ENCODE measurements around the gene LAMA2. TPM values are rescaled to one million over a fixed set of nuclear protein-coding genes. Genes with fewer than 3 reads are reported as not detected.

The LAMA2 gene
- polyA plus RNA-seq, 3 donors: not detected

DNA sequence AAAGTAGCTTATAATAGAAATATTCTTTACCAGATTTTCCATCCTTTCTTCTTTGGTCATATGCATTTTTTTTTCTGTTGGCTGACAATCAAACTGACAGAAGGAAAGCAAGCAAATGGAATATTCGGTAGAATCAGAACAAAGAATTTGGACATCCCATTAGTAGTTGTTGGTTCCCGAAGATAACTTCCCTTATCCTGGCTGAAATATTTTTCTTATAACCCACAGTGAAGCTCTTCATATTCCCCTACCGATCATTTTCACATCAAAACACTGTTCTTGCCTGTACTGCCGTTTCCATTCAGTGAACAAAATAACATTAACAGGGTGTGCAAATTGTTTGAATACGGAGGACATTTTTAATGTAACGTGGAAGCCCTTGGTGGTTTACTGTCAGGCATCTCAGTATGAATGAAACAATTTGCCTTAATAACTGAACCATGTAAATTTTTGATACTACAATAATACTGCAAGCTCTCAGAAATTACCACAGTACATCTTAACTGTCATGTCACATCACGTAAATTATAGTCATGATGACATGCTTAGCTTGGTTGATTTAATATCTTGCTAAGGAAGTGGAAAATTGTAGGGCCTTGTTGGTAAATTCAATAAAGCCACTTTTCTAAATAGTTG is 311.5 kb downstream of the LAMA2 start:
- Mint-ChIP-seq H3K27me3 (ENCODE audit: low read depth in 3 of 3) (no peaks in the 10 kb centered on the region), H3K4me1 (no peaks in the 10 kb centered on the region), H3K9me3 (peaks cover 0 to 2% (median 0%) of the 10 kb centered on the region in 7 donors), H3K27ac (no peak overlapping the region), H3K36me3 (no peaks in the 10 kb centered on the region), H3K4me3 (no peak overlapping the region)
- WGBS (ENCODE audit: insufficient coverage): 67% methylated on average over 1 of the region's 7 CpGs
- no peaks in the 10 kb centered on the region for H3K9me3 ChIP-seq (replicated peaks in 1 of 2; ENCODE audit: control insufficient read depth in 1 of 2, insufficient read depth in 1 of 2, low read length in 2 of 2)
- H3K36me3 ChIP-seq (replicated peaks in 1 of 2; ENCODE audit: control insufficient read depth in 1 of 2, insufficient read depth in 2 of 2, low read length in 2 of 2): no peaks in the 10 kb centered on the region
- H3K4me1 ChIP-seq (ENCODE audit: control insufficient read depth in 1 of 2, insufficient read depth in 2 of 2, low read length in 2 of 2): no peaks in the 10 kb centered on the region
- no peak overlapping the region for H3K9ac ChIP-seq (ENCODE audit: insufficient read depth, low read length, poor library complexity, severe bottlenecking)
- TF ChIP-seq, protein P1, sequence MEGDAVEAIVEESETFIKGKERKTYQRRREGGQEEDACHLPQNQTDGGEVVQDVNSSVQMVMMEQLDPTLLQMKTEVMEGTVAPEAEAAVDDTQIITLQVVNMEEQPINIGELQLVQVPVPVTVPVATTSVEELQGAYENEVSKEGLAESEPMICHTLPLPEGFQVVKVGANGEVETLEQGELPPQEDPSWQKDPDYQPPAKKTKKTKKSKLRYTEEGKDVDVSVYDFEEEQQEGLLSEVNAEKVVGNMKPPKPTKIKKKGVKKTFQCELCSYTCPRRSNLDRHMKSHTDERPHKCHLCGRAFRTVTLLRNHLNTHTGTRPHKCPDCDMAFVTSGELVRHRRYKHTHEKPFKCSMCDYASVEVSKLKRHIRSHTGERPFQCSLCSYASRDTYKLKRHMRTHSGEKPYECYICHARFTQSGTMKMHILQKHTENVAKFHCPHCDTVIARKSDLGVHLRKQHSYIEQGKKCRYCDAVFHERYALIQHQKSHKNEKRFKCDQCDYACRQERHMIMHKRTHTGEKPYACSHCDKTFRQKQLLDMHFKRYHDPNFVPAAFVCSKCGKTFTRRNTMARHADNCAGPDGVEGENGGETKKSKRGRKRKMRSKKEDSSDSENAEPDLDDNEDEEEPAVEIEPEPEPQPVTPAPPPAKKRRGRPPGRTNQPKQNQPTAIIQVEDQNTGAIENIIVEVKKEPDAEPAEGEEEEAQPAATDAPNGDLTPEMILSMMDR (IDR thresholded peaks at IDR 0.05): no peak
- no peak overlapping the region for H3K4me2 ChIP-seq (replicated peaks; ENCODE audit: extremely low read depth, low read length, poor library complexity, severe bottlenecking)
- no peaks in the 10 kb centered on the region for H3K79me2 ChIP-seq (ENCODE audit: insufficient read depth, low read length)
- no peak for DNase-seq
- intact Hi-C loops (cut with micrococcal nuclease): no loop called here
- no peak overlapping the region for H2AFZ ChIP-seq (ENCODE audit: insufficient read depth, low read depth, low read length, poor library complexity, severe bottlenecking)
- H3K4me3 ChIP-seq (replicated peaks in 1 of 3; ENCODE audit: low read depth in 2 of 3, low read length in 3 of 3): no peak overlapping the region
- no peaks in the 10 kb centered on the region for H3K27me3 ChIP-seq (ENCODE audit: control insufficient read depth in 2 of 2, insufficient read depth in 2 of 2, low read length in 2 of 2)
- H3K27ac ChIP-seq (ENCODE audit: low read depth in 1 of 2, low read length in 2 of 2): no peak overlapping the region
- no peaks in the 10 kb centered on the region for H4K20me1 ChIP-seq (ENCODE audit: insufficient read depth, low read length)

GRCh38 chr6:129195161-129195560 is 312.2 kb downstream of the LAMA2 start:
- Histone ChIP-seq H3K9me3 (replicated peaks in 1 of 2; ENCODE audit: control insufficient read depth in 1 of 2, insufficient read depth in 1 of 2, low read length in 2 of 2) (no peaks in the 10 kb centered on the region), H4K20me1 (ENCODE audit: insufficient read depth, low read length) (no peaks in the 10 kb centered on the region), H3K4me1 (ENCODE audit: control insufficient read depth in 1 of 2, insufficient read depth in 2 of 2, low read length in 2 of 2) (no peaks in the 10 kb centered on the region), H3K79me2 (ENCODE audit: insufficient read depth, low read length) (no peaks in the 10 kb centered on the region), H3K9ac (ENCODE audit: insufficient read depth, low read length, poor library complexity, severe bottlenecking) (no peak overlapping the region), H3K36me3 (replicated peaks in 1 of 2; ENCODE audit: control insufficient read depth in 1 of 2, insufficient read depth in 2 of 2, low read length in 2 of 2) (no peaks in the 10 kb centered on the region), H3K4me2 (replicated peaks; ENCODE audit: extremely low read depth, low read length, poor library complexity, severe bottlenecking) (no peak overlapping the region), H3K4me3 (replicated peaks in 1 of 3; ENCODE audit: low read depth in 2 of 3, low read length in 3 of 3) (no peak overlapping the region), H2AFZ (ENCODE audit: insufficient read depth, low read depth, low read length, poor library complexity, severe bottlenecking) (no peak overlapping the region), H3K27ac (ENCODE audit: low read depth in 1 of 2, low read length in 2 of 2) (no peak overlapping the region), H3K27me3 (ENCODE audit: control insufficient read depth in 2 of 2, insufficient read depth in 2 of 2, low read length in 2 of 2) (no peaks in the 10 kb centered on the region)
- no CpG with 5 or more reads among the region's 2 CpGs for WGBS (ENCODE audit: insufficient coverage)
- DNase-seq: no peak
- H3K4me3 Mint-ChIP-seq: no peak overlapping the region
- H3K27me3 Mint-ChIP-seq (ENCODE audit: low read depth in 3 of 3): no peaks in the 10 kb centered on the region
- TF ChIP-seq, protein P1 (IDR thresholded peaks at IDR 0.05): no peak
- H3K9me3 Mint-ChIP-seq: peaks cover 0 to 2% (median 0%) of the 10 kb centered on the region in 7 donors
- H3K27ac Mint-ChIP-seq: no peak overlapping the region
- no peaks in the 10 kb centered on the region for H3K36me3 Mint-ChIP-seq
- H3K4me1 Mint-ChIP-seq: no peaks in the 10 kb centered on the region
- intact Hi-C loops (cut with micrococcal nuclease): no loop called here
